Measurements from ENCODE around the gene CACNA2D3.

- no peak for TF ChIP-seq EZH2 (IDR thresholded peaks at IDR 0.05; ENCODE audit: low read depth)
- TF ChIP-seq CTCF (conservative IDR thresholded peaks at IDR 0.05): no peak
Measured at GRCh38 chr3:54968546-54969172, 846.3 kb downstream of the CACNA2D3 start.

Measured in PC-9 (cell line).